ENCODE results near the gene HACD2. TPM values are rescaled to one million over a fixed set of nuclear protein-coding genes. Genes with fewer than 3 reads are reported as not detected.
A peak's percentile ranks its signal among the peaks of the same experiment; 100 is the strongest.

Gene HACD2, protein sequence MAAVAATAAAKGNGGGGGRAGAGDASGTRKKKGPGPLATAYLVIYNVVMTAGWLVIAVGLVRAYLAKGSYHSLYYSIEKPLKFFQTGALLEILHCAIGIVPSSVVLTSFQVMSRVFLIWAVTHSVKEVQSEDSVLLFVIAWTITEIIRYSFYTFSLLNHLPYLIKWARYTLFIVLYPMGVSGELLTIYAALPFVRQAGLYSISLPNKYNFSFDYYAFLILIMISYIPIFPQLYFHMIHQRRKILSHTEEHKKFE
- 24.5 TPM for total RNA-seq

- DNase-seq (ENCODE audit: low spot score) (peak; percentile 97), ATAC-seq (peak; percentile 90)
Measured at GRCh38 chr3:123584988-123585937, at the start of gene HACD2. TSS of gene HACD2 (minus strand) at chr3:123585053. CDS start at chr3:123585027, 26 bp downstream.

DNA sequence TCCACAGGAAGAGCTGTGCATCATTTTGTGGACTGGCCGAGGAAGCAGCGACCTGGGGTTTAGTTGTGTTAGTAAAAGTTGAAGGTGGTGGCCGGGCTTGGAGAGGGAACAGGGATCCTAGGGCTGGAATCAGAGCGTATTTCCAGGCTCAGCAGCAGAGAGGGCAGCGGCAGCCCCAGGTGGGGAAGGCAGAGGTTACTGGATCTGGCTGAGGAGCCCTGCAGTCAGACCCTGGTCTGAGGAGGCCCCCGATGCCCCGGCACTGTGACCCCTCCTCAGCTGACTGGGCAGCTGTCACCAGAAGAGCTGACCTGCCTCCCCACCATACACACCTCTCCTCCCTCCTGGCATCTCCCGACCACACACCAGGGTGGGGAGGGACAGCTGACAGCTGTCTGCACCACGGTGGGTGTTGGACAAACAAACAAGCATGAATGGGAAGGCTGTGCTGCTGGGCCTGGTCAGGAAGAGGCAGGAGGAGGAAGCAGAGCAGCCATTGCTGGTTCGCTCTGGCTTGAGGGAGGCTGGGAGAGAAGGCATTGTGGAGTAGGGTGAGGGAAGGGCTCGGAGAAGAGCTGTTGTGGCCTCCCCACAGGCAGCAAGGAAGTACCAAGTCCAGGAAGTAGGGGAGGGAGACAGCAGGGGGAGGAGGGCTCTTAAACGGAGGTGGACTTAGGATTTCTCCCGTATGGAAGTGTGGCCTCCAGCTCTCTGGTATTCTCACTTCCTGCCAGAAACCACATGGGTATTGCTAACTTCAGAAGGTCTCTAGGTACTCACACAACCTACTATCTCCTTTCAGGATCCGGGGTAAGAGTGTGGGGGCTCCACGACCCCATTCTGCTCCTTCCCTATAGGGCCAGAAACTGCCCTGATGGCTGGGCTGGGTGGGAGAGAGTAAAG is 49.5 kb upstream of the HACD2 start:
- DNase-seq (ENCODE audit: low spot score) (no peak), ATAC-seq (peak; percentile 6)

GRCh38 chr3:123633530-123633929 is 48.7 kb upstream of the HACD2 start:
- DNase-seq (ENCODE audit: low spot score) (no peak), ATAC-seq (peak; percentile 46)

DNA sequence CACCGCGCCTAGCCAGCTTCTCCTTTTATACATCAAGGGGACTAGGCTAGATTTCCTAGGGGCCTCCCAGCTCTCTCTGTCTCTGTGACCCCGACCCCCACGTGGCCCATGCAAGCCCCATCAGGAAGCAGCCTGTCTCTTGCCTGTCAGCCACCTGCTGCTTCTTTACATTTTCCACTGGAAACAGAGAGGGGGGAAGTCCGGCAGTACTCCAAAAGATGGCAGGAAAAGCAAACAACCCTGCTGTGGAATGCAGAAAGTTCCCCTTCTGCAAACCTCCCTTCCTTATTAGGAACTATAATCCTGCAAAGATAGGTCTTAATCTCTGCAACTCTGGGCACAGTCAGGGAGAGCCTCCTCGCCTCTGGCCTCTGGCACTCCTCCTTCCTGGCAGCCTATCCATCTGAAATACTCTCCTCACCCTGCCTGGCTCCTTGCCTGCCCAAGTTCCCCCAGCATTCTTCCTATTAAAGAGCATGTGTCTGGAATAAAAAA is 47.4 kb upstream of the HACD2 start:
- DNase-seq (ENCODE audit: low spot score) (no peak), ATAC-seq (no peak)

- ATAC-seq (peak; percentile 17), DNase-seq (ENCODE audit: low spot score) (no peak)
Measured at GRCh38 chr3:123629747-123630047, 44.8 kb upstream of the HACD2 start.

DNA sequence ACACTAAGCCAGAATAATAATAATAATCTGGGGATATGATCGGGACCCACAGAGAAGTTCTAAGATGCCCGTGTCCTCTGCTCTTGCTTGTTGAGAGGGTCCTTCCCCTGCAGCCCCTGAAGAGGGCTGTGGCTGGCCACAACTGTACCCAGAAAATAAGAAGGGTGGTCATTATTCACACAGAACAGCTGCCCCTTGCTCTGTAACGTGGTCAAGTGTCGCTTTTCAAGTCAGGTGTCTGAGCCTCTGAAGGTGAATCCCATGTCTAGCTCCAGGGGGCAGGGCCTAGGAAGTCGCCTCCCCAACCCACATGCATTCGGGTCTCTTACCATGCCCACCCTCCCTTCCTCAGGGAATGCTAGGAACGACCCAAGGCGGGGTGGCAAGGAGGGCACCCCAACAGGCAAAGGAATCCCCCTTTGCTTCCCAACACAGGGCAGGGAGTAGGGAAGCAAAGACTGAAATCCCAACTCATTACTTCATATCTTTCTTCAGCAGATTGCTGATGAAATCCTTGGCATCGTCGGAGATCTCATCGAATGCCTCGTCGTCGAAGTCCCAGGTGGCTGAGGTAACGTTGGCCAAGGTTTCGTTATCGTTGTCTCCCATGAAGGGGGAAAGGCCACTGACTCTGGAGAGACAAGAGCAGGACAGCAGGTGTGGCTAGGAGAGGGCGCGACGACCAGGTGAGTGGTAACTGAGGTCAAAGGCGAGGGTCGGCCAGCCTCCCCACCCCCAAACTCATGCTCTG is 44.3 kb upstream of the HACD2 start:
- ATAC-seq (no peak), DNase-seq (ENCODE audit: low spot score) (no peak)

- ATAC-seq, result peak; percentile 69
- DNase-seq (ENCODE audit: low spot score), result peak; percentile 67
Measured at GRCh38 chr3:123627673-123628670, 43.1 kb upstream of the HACD2 start.

DNA sequence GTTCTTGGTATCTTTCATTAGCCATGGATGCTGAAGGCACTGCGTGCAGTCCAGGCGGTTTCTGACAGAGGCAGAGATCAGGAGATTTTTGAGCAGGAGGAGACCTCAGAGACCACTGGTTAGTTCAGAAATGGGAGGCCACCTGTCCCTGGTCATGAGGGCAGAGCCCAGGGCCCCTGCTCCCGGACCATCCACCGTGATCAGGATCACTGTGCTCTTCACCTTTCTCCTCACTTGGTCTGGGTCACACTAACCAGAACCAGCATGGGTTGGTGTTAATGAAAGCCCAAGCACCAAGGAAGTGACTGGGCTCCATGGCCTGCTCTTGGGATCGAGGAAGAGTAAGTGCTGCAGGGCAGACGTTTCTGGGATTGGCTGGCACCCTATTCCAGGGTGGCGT is 42.0 kb upstream of the HACD2 start:
- no peak for ATAC-seq

DNA sequence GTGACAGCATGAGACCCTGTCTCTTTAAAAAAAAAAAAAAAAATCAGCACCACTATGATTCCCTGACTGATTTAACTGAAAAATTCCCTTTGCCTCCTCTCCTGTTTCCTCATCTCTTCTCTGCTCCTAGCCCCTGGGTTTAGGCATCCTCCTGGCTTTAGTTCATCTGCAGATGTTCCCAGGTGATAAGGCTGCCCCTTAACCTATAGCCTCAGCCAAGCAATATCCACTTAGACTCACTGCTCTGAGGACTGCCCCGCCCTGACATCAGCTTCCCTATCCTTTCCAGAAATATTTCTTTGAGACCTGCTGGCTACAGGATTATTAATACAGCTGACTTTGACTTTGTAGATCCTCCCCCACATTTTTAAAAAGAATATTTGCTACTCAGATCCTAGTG is 39.4 kb upstream of the HACD2 start:
- no peak for ATAC-seq
- no peak for DNase-seq (ENCODE audit: low spot score)

More for the DNA sequence above, 42.0 kb upstream of the HACD2 start:
- DNase-seq (ENCODE audit: low spot score), result no peak

GRCh38 chr3:123623346-123623880 is 38.6 kb upstream of the HACD2 start:
- no peak for ATAC-seq
- no peak for DNase-seq (ENCODE audit: low spot score)

- ATAC-seq (no peak), DNase-seq (ENCODE audit: low spot score) (no peak)
Measured at GRCh38 chr3:123622766-123623165, 37.9 kb upstream of the HACD2 start.

GRCh38 chr3:123621850-123622189 is 37.0 kb upstream of the HACD2 start:
- DNase-seq (ENCODE audit: low spot score) (no peak), ATAC-seq (no peak)

- DNase-seq (ENCODE audit: low spot score) (no peak), ATAC-seq (peak; percentile 23)
Measured at GRCh38 chr3:123621186-123621849, 36.5 kb upstream of the HACD2 start.

GRCh38 chr3:123620343-123620742 is 35.5 kb upstream of the HACD2 start:
- DNase-seq (ENCODE audit: low spot score) (no peak), ATAC-seq (no peak)

DNA sequence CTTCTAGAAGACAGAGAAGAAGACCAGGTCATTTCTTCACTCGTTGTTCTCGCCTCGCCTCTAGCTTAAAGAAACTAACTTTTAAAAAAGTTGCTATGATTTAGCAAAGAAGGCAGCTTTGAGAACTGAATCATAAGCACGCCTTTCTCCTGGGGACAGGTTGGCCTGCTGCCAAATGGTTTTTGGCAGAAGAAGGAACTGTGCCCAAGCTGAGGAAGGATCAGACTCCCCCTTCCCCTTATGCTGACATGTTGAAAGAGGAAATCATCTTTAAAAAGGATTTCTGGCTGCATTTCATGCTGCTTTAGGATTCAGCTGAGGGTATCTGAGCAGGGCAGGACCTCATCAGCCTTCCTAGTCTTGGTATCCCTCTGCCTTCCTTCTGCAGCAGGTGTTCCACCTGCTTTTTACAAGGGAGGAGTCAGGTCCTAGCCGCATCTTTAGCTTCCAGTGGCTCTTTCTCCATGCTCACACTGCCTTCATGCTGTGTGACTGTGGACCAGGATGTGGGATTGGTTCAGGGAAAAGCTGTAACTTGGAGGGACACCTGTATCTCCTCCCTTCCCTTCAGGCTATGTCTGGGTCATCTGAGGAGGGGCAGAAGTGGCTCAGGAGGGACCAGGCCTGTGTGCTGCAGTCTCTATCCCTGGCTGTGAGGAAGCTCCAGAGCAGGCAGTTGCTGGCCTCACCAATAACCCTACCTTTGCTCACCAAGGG is 34.1 kb upstream of the HACD2 start:
- ATAC-seq, result peak; percentile 30
- DNase-seq (ENCODE audit: low spot score), result no peak

DNA sequence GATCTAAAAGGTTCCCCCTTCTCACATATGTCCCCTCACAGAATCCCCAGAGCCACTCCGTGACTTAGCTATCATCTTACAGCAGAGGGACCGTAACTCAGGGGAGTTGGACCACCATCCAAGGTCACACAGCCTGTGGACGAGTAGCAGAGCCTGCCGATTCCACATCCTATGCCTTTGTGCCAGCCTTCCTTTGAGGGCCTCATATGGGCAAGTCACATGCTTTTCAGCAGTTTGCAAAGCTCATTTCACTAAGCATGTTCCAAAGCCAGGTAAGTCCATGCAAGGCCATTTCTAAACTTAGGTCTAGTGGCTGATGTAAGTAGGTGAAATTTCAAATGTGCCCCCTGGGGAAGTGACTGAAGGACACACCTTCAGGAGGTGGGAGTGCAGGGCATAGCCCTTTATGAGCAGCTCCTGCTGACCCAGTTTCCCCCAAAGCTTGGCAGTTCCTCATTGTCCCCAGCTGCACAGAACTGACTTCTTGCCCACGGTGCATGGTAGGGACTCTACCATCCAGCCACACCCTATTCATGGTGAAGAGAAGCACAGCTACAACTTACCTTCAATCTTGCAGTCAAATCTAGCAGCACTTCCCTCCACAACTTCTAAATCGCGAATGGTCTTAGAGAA is 33.3 kb upstream of the HACD2 start:
- ATAC-seq (no peak), DNase-seq (ENCODE audit: low spot score) (no peak)

- ATAC-seq, result no peak
- DNase-seq (ENCODE audit: low spot score), result no peak
Measured at GRCh38 chr3:123616593-123616992, 31.7 kb upstream of the HACD2 start.

Data from left lobe of liver (tissue), 2 donors.